Activated CD8-positive, alpha-beta memory T cell treated with anti-CD3 and anti-CD28 coated beads, Interleukin-2, amount 10 ng/mL, durations not matched to agents 7 days and 5 days (primary cell): ENCODE results near the gene ANKS1A. TPM values are rescaled to one million over a fixed set of nuclear protein-coding genes. Genes with fewer than 3 reads are reported as not detected.

Experiments used
- total RNA-seq, 2 experiments: library from RNA; stranded (reverse); gene quantifications; one replicate each; pipeline ENCODE4 v1.2.3, GENCODE V29; 2021

ANKS1A gene
- total RNA-seq, 2 experiments from 2014 or later = 8.3 to 9.6 TPM

Other genes starting within 250 kb of the ANKS1A start
- gene ILRUN, start 192.5 kb upstream of the ANKS1A start, total RNA-seq = 10 to 100 TPM; 73.7 to 79.8 TPM
- 100 to 1,000 TPM; 122 to 140 TPM for gene SNRPC, start 131.8 kb upstream of the ANKS1A start, total RNA-seq
- gene BLTP3A, start 97.2 kb upstream of the ANKS1A start, total RNA-seq = 10 to 100 TPM; 14.4 to 15.7 TPM
- 10 to 100 TPM; 29.4 to 32.2 TPM for gene TAF11, start 1.2 kb upstream of the ANKS1A start, total RNA-seq